GM10266 (cell line): ENCODE measurements around the gene MTA2.
A peak's percentile ranks its signal among the peaks of the same experiment; 100 is the strongest.
"Not testable (repeated sequence)": the region's sequence is repeated elsewhere in the genome, so short reads cannot be mapped to it uniquely, and the experiment has no call there.

Source experiments
- DNase-seq: peaks from one replicate; pipeline ENCODE4 v3.0.0; 2012; ENCODE audit errors: extremely low spot score
- TF ChIP-seq, protein P1 (sequence below): IDR thresholded peaks from 2 replicates; pipeline ENCODE4 v1.5.1; 2012; ENCODE audit warnings: mild to moderate bottlenecking, low read depth; ENCODE audit not compliant: control insufficient read depth, insufficient read depth; ENCODE audit errors: missing control alignments

Gene MTA2

DNA sequence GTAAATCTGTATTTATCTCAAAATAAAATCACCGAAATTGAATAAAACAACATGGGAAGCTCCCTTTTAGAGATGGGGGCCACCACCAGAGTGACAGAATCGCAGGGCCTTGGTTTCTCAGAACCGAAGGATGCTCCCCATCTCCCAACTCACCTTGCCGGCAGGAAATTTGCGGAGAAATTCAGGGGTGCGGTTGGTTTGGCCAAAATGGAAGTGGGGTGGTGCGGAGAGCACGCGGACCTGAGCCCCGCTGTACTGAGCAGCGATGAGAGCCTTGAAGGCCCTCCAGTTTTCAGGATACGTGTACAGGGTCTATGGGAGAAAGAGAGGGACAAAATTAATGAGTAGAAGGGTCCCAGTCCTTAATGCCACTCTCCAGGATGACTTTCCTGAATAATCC, 29.2 kb downstream of the MTA2 start:
- TF ChIP-seq, protein P1, sequence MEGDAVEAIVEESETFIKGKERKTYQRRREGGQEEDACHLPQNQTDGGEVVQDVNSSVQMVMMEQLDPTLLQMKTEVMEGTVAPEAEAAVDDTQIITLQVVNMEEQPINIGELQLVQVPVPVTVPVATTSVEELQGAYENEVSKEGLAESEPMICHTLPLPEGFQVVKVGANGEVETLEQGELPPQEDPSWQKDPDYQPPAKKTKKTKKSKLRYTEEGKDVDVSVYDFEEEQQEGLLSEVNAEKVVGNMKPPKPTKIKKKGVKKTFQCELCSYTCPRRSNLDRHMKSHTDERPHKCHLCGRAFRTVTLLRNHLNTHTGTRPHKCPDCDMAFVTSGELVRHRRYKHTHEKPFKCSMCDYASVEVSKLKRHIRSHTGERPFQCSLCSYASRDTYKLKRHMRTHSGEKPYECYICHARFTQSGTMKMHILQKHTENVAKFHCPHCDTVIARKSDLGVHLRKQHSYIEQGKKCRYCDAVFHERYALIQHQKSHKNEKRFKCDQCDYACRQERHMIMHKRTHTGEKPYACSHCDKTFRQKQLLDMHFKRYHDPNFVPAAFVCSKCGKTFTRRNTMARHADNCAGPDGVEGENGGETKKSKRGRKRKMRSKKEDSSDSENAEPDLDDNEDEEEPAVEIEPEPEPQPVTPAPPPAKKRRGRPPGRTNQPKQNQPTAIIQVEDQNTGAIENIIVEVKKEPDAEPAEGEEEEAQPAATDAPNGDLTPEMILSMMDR: no peak
- DNase-seq: no peak

GRCh38 chr11:62571493-62571892, 30.2 kb downstream of the MTA2 start:
- not testable (repeated sequence) for DNase-seq

DNA sequence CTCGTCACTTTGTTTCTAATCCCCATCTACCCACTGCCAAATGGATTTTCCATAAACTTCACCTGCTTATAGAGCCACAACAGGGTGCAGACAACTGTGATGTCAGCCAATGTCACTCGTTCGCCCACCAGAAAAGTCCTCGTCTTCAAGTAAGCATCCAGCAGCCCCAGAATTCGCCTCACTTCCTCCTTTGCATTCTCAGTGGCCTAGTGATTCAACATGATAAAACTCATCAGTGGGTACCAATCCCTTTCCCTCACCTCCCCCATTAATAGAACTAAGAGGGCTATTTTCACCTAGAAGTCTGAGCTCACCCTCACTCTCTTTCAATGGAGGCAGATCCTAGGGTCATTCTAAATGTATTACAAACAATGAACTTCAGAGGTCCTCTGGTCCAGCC, 30.8 kb downstream of the MTA2 start:
- DNase-seq: not testable (repeated sequence)

GRCh38 chr11:62569611-62570010, 32.1 kb downstream of the MTA2 start:
- TF ChIP-seq, protein P1: no peak
- no peak for DNase-seq

DNA sequence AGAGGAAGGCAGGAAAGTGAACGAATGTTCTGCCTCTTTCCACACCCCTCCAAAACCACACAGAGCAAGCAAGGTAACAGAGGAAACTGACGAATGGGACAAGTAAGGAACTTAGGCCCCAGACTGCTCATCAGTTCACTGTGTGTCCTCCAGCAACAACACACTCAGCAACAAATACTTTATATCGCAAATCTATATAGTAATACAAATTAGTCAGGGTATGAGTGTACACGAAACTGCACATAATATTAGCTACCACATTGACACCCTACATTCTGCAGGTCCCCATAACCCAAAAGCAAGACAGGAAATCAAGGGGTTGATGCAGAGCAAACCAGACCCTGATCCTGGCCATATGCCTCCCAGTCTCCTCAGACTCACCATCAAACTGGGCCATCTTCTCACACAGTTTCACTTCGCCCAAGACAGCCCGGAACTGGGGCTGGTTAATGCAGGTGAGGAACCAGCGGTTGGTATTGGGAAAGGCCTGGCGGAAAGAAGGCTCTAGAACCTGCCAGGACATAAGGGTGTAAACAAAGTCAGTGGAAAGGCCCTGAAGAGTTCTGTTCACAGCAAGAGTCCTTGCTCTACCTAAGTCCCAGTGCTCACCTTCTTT, 34.5 kb downstream of the MTA2 start:
- DNase-seq: no peak
- TF ChIP-seq, protein P1: no peak

DNA sequence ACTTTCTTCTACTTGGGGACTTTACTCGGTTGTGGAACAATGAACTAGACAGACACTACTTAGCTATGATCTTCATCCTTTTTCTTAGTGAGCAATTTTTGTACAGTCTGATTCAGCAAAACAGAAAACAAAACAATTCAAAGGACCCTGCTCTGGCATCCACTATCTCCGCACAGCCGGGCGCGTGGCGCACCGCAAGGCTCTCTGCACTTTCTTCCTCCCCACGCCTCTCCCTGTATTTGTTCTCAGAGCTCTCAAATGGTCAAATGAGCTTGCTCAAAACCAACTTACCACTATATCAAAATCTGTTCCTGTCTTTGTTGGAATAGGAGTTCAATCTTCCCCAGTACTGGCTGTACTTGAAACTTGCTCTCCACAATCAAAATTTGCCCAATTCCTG, 35.4 kb downstream of the MTA2 start:
- DNase-seq: no peak
- TF ChIP-seq, protein P1: no peak

GRCh38 chr11:62565100-62565802, 36.4 kb downstream of the MTA2 start:
- TF ChIP-seq, protein P1: no peak
- DNase-seq: no peak

DNA sequence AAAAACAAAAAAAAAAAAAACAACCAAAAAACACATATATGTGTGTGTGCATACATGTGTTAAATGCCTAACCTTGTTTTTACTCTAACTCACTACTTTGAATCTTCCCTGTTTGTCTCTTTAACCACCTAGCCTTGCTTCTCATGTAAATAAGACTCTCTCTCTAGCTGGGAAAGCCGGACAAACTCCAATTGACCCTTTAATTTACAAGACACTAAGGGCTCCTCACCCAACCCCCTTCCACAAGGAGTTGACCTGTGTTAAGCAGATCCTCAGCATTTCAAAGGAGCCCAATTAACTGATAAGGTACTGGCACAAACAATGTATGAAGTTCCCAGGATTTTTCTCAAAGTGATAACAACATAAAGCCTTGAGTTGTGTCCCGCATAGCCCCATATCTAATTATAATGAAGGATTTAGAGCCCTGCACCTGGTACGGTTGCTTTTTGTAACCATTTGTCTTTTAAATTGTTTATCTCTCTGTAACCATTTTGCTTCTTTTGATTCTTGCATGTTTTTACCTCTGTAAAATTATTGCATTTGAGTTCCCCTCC, 39.9 kb downstream of the MTA2 start:
- not testable (repeated sequence) for DNase-seq

DNA sequence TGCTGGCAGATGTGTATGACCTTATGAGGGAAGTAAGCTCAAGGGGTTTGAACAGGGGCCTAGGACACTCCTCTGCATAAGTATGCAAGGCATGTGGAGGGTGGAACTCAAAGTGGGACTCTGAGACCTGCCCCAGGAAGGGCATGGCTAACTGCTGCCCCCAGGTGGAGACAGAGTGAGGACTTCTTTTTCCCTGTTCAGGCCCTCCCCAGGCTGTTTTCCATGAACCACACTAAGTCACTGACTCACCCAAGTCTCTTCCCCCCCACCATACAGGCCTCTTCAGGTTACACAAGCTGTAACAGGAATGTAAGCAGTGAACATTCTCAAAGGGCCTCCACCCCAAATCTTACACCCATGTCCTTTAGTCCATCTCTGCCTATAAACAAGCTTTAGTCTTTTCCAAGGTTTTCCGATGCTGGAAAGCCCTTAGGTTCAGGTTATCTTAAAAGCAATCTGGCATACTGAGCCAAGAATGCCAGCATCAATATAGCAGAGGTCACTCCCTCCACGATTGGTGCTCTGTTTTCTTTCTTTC, 41.0 kb downstream of the MTA2 start:
- TF ChIP-seq, protein P1: peak; percentile 75
- DNase-seq: no peak

DNA sequence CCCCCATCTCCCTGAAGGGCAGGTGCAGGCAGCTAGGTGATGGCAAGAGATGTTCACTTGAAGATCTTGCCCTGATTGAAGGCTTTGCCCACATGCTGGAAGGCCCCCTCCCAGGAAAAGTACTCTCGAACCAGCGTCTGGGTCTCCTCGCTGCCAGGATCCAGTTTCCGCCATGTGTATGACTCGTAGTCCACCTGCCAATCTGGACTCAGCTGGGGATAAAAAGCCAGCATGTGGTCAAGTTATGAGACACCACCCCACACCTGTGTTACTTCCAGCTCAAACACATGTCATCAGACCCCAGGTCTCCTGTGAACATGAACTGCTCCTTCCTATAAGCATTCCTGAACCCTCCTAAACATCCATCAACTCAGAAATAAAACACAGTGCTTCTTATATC, 42.0 kb downstream of the MTA2 start:
- not testable (repeated sequence) for DNase-seq
